SK-N-SH treated with all-trans-retinoic acid at 6 μM for 48 hours (cell line): Measurements from ENCODE around the gene EMX2.

ENCODE experiments used
- ATAC-seq: fragments of 200-7000 bp; cut with Tn5 transposase; 3 replicates; pipeline ENCODE4 v1.9.1; 2020; ENCODE audit warnings: mild to moderate bottlenecking, moderate library complexity
- ARNTL ChIP-seq: fragments of 450-650 bp; formaldehyde crosslinking; IDR thresholded peaks from 2 replicates; pipeline ENCODE4 v1.5.0; 2020; ENCODE audit warnings: low read depth, mild to moderate bottlenecking, moderate library complexity, borderline replicate concordance
- BACH2 ChIP-seq: fragments of 250-450 bp; sonication (Bioruptor Pico); IDR thresholded peaks from 2 replicates; pipeline ENCODE4 v1.9.0; 2021; ENCODE audit warnings: mild to moderate bottlenecking, borderline replicate concordance
- CSDC2 ChIP-seq: fragments of 250-450 bp; sonication (Bioruptor Pico); IDR thresholded peaks from 2 replicates; pipeline ENCODE4 v1.5.0; 2020; ENCODE audit warnings: mild to moderate bottlenecking, moderate library complexity
- ESRRG ChIP-seq: fragments of 250-450 bp; sonication (Bioruptor Pico); IDR thresholded peaks from 2 replicates; pipeline ENCODE4 v1.6.1; 2021; ENCODE audit warnings: mild to moderate bottlenecking
- GLIS3 ChIP-seq: fragments of 250-450 bp; sonication (Bioruptor Pico); IDR thresholded peaks from 2 replicates; pipeline ENCODE4 v1.5.0; 2020; ENCODE audit warnings: mild to moderate bottlenecking, moderate library complexity
- ISL1 ChIP-seq: fragments of 250-450 bp; sonication (Bioruptor Pico); IDR thresholded peaks from 2 replicates; pipeline ENCODE4 v2.1.2; 2022; ENCODE audit warnings: mild to moderate bottlenecking, moderate library complexity
- PPARA ChIP-seq: fragments of 250-450 bp; sonication (Bioruptor Pico); IDR thresholded peaks from 2 replicates; pipeline ENCODE4 v1.5.0; 2020; ENCODE audit warnings: mild to moderate bottlenecking, borderline replicate concordance
- RARB ChIP-seq: fragments of 250-450 bp; sonication (Bioruptor Pico); IDR thresholded peaks from 2 replicates; pipeline ENCODE4 v1.8.0; 2021; ENCODE audit warnings: mild to moderate bottlenecking, moderate library complexity
- SNAI2 ChIP-seq: fragments of 250-450 bp; sonication (Bioruptor Pico); IDR thresholded peaks from 2 replicates; pipeline ENCODE4 v1.5.0; 2020; ENCODE audit warnings: mild to moderate bottlenecking, moderate library complexity
- TCF4 ChIP-seq: fragments of 250-450 bp; sonication (Bioruptor Pico); IDR thresholded peaks from 2 replicates; pipeline ENCODE4 v1.8.0; 2021; ENCODE audit warnings: mild to moderate bottlenecking, moderate library complexity, borderline replicate concordance
- TOX ChIP-seq: fragments of 250-450 bp; sonication (Bioruptor Pico); IDR thresholded peaks from 2 replicates; pipeline ENCODE4 v1.8.0; 2021; ENCODE audit warnings: mild to moderate bottlenecking, moderate library complexity, borderline replicate concordance
- ZC3H10 ChIP-seq: fragments of 250-450 bp; sonication (Bioruptor Pico); IDR thresholded peaks from 2 replicates; pipeline ENCODE4 v1.5.1; 2021; ENCODE audit warnings: mild to moderate bottlenecking, moderate library complexity
- ZFP3 ChIP-seq: fragments of 250-450 bp; sonication (Bioruptor Pico); IDR thresholded peaks from 2 replicates; pipeline ENCODE4 v1.5.0; 2020; ENCODE audit warnings: mild to moderate bottlenecking, moderate library complexity
- ZFP30 ChIP-seq: fragments of 450-650 bp; formaldehyde crosslinking; IDR thresholded peaks from 2 replicates; pipeline ENCODE4 v1.5.0; 2022; ENCODE audit warnings: mild to moderate bottlenecking, moderate library complexity
- ZNF565 ChIP-seq: fragments of 450-650 bp; formaldehyde crosslinking; conservative IDR thresholded peaks from 2 replicates; pipeline ENCODE4 v1.5.0; 2020; ENCODE audit warnings: low read depth, mild to moderate bottlenecking, moderate library complexity
- ZNF70 ChIP-seq: fragments of 450-650 bp; formaldehyde crosslinking; IDR thresholded peaks from 2 replicates; pipeline ENCODE4 v1.5.0; 2020; ENCODE audit warnings: mild to moderate bottlenecking, moderate library complexity
- ZNF8 ChIP-seq: fragments of 450-650 bp; formaldehyde crosslinking; IDR thresholded peaks from 2 replicates; pipeline ENCODE4 v1.5.0; 2020; ENCODE audit warnings: mild to moderate bottlenecking, moderate library complexity
- TF ChIP-seq, protein P1 (sequence below): fragments of 250-450 bp; sonication (Bioruptor Pico); IDR thresholded peaks from 2 replicates; pipeline ENCODE4 v1.8.0; 2021; ENCODE audit warnings: low read depth, mild to moderate bottlenecking, moderate library complexity, borderline replicate concordance
- TF ChIP-seq, protein P2 (sequence below): fragments of 250-450 bp; sonication (Bioruptor Pico); IDR thresholded peaks from 2 replicates; pipeline ENCODE4 v1.5.0; 2020; ENCODE audit warnings: mild to moderate bottlenecking, moderate library complexity
- TF ChIP-seq, protein P3 (sequence below): fragments of 250-450 bp; sonication (Bioruptor Pico); IDR thresholded peaks from 2 replicates; pipeline ENCODE4 v1.8.0; 2020; ENCODE audit warnings: mild to moderate bottlenecking, moderate library complexity, borderline replicate concordance
- TF ChIP-seq, protein P4 (sequence below): fragments of 250-450 bp; sonication (Bioruptor Pico); IDR thresholded peaks from 2 replicates; pipeline ENCODE4 v1.5.1; 2020; ENCODE audit warnings: low read depth, mild to moderate bottlenecking, moderate library complexity
- TF ChIP-seq, protein P5 (sequence below): fragments of 250-450 bp; sonication (Bioruptor Pico); IDR thresholded peaks from 2 replicates; pipeline ENCODE4 v1.5.1; 2021; ENCODE audit warnings: mild to moderate bottlenecking, moderate library complexity

The EMX2 gene

DNA sequence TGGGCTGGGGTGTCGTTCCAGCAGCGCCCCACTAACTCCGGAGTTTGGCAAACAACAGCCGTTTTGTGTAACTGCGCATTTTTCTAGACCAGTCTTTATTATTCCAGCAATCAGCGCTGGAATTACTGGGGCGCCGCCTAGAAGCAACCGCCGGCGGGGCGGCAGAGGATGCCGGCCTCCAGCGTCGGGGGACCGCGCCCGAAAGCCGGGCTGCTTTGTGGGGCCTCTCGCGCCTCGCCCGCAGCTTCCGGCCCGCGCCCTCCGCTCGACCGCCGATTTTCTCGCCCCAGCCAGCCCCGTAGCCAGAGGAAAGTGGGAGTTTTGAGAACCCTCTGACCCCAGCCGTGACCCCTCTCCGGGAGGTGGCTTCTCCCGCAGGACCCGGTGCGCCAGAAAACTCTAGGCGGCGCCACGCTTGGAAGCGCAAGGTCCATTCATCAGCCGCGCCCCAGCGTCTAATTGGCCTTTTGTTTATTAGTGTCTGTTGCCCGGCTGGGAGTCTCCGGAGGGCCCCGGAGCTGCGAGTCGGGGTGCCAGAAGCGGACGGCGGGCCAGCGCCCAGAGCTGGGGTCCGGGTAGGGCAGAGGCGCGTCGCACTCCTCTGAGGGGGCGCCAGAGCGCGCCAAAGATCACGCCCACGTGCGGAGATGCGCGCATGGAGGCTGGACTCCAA is 10.7 kb downstream of the EMX2 start:
- TF ChIP-seq BACH2 (CRISPR knock-in tag) = no peak
- TF ChIP-seq ZC3H10 (CRISPR knock-in tag) = no peak
- no peak for TF ChIP-seq TOX
- no peak for TF ChIP-seq ISL1 (CRISPR knock-in tag)
- TF ChIP-seq, all 23 proteins: peak for 0
- no peak for ATAC-seq

DNA sequence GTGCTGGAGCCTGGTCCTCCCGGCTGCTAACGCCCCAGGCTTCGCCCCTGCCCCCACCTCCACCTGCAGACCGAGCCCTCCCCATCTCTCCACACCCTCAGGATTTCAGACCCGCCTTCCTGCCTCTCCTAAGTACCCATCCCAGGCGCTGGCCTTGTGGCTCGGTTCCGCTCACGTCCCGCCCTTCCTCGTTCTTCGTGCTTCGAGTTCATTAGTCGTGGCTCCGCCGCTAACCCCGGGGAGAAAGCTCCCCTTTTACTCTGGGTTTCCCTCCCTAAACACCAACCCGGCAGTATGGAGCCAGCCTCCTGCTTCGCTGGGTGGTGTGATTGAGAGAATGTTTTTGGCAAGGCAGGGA is 11.2 kb downstream of the EMX2 start:
- no peak for ATAC-seq
- TF ChIP-seq, protein P1, sequence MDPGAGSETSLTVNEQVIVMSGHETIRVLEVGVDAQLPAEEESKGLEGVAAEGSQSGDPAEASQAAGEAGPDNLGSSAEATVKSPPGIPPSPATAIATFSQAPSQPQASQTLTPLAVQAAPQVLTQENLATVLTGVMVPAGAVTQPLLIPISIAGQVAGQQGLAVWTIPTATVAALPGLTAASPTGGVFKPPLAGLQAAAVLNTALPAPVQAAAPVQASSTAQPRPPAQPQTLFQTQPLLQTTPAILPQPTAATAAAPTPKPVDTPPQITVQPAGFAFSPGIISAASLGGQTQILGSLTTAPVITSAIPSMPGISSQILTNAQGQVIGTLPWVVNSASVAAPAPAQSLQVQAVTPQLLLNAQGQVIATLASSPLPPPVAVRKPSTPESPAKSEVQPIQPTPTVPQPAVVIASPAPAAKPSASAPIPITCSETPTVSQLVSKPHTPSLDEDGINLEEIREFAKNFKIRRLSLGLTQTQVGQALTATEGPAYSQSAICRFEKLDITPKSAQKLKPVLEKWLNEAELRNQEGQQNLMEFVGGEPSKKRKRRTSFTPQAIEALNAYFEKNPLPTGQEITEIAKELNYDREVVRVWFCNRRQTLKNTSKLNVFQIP (CRISPR knock-in tag) = no peak
- no peak for TF ChIP-seq ZC3H10 (CRISPR knock-in tag)
- TF ChIP-seq GLIS3 = no peak
- no peak for TF ChIP-seq ZFP3 (CRISPR knock-in tag)
- no peak for TF ChIP-seq TCF4 (CRISPR knock-in tag)
- no peak for TF ChIP-seq PPARA (CRISPR knock-in tag)
- TF ChIP-seq, protein P2, sequence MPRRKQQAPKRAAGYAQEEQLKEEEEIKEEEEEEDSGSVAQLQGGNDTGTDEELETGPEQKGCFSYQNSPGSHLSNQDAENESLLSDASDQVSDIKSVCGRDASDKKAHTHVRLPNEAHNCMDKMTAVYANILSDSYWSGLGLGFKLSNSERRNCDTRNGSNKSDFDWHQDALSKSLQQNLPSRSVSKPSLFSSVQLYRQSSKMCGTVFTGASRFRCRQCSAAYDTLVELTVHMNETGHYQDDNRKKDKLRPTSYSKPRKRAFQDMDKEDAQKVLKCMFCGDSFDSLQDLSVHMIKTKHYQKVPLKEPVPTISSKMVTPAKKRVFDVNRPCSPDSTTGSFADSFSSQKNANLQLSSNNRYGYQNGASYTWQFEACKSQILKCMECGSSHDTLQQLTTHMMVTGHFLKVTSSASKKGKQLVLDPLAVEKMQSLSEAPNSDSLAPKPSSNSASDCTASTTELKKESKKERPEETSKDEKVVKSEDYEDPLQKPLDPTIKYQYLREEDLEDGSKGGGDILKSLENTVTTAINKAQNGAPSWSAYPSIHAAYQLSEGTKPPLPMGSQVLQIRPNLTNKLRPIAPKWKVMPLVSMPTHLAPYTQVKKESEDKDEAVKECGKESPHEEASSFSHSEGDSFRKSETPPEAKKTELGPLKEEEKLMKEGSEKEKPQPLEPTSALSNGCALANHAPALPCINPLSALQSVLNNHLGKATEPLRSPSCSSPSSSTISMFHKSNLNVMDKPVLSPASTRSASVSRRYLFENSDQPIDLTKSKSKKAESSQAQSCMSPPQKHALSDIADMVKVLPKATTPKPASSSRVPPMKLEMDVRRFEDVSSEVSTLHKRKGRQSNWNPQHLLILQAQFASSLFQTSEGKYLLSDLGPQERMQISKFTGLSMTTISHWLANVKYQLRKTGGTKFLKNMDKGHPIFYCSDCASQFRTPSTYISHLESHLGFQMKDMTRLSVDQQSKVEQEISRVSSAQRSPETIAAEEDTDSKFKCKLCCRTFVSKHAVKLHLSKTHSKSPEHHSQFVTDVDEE (CRISPR knock-in tag) = no peak
- no peak for TF ChIP-seq ZNF565 (CRISPR knock-in tag)
- no peak for TF ChIP-seq ISL1 (CRISPR knock-in tag)
- TF ChIP-seq ARNTL (CRISPR knock-in tag) = no peak
- no peak for TF ChIP-seq ESRRG (CRISPR knock-in tag)
- TF ChIP-seq, all 23 proteins: peak for 0

DNA sequence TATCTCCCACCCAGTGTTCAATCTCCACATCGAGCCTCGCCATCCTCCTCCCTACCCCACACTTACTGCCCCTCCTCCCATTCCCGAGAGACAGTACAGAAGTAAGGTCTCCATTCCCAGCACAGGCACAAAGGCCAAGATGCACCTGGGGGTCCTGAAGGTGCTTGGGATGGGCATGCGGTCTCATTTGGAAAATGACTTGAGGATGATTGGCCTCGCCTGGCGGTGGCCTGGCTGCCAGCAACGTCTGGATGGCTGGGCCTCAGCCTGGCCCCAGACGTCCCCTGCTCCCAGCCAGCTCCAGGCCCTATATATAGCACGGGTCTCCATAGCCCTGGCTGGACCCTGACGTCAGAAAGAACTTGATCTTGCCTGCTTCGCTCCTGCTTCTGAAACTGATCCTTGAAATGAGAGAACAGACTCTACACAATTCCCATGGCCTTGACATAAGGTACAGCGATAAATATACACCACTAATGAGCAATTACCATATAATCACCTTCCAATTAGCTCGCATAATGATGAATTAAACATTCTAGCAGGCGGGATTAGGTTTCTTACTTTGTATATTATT is 11.8 kb downstream of the EMX2 start:
- no peak for ATAC-seq
- no peak for TF ChIP-seq RARB (CRISPR knock-in tag)
- TF ChIP-seq, protein P1 (CRISPR knock-in tag) = no peak
- no peak for TF ChIP-seq SNAI2 (CRISPR knock-in tag)
- no peak for TF ChIP-seq ZFP30 (CRISPR knock-in tag)
- no peak for TF ChIP-seq ZNF8 (CRISPR knock-in tag)
- TF ChIP-seq CSDC2 (CRISPR knock-in tag) = no peak
- no peak for TF ChIP-seq PPARA (CRISPR knock-in tag)
- no peak for TF ChIP-seq ZNF565 (CRISPR knock-in tag)
- TF ChIP-seq, protein P3, sequence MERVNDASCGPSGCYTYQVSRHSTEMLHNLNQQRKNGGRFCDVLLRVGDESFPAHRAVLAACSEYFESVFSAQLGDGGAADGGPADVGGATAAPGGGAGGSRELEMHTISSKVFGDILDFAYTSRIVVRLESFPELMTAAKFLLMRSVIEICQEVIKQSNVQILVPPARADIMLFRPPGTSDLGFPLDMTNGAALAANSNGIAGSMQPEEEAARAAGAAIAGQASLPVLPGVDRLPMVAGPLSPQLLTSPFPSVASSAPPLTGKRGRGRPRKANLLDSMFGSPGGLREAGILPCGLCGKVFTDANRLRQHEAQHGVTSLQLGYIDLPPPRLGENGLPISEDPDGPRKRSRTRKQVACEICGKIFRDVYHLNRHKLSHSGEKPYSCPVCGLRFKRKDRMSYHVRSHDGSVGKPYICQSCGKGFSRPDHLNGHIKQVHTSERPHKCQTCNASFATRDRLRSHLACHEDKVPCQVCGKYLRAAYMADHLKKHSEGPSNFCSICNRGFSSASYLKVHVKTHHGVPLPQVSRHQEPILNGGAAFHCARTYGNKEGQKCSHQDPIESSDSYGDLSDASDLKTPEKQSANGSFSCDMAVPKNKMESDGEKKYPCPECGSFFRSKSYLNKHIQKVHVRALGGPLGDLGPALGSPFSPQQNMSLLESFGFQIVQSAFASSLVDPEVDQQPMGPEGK (CRISPR knock-in tag) = no peak
- no peak for TF ChIP-seq ZC3H10 (CRISPR knock-in tag)
- TF ChIP-seq, protein P4, sequence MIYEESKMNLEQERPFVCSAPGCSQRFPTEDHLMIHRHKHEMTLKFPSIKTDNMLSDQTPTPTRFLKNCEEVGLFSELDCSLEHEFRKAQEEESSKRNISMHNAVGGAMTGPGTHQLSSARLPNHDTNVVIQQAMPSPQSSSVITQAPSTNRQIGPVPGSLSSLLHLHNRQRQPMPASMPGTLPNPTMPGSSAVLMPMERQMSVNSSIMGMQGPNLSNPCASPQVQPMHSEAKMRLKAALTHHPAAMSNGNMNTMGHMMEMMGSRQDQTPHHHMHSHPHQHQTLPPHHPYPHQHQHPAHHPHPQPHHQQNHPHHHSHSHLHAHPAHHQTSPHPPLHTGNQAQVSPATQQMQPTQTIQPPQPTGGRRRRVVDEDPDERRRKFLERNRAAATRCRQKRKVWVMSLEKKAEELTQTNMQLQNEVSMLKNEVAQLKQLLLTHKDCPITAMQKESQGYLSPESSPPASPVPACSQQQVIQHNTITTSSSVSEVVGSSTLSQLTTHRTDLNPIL (CRISPR knock-in tag) = no peak
- no peak for TF ChIP-seq TCF4 (CRISPR knock-in tag)
- TF ChIP-seq GLIS3 = no peak
- no peak for TF ChIP-seq ZNF70 (CRISPR knock-in tag)
- TF ChIP-seq, protein P5, sequence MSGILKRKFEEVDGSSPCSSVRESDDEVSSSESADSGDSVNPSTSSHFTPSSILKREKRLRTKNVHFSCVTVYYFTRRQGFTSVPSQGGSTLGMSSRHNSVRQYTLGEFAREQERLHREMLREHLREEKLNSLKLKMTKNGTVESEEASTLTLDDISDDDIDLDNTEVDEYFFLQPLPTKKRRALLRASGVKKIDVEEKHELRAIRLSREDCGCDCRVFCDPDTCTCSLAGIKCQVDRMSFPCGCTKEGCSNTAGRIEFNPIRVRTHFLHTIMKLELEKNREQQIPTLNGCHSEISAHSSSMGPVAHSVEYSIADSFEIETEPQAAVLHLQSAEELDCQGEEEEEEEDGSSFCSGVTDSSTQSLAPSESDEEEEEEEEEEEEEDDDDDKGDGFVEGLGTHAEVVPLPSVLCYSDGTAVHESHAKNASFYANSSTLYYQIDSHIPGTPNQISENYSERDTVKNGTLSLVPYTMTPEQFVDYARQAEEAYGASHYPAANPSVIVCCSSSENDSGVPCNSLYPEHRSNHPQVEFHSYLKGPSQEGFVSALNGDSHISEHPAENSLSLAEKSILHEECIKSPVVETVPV (CRISPR knock-in tag) = no peak
